MG63 (cell line): Measurements from ENCODE around the gene IKZF1. TPM values are rescaled to one million over a fixed set of nuclear protein-coding genes. Genes with fewer than 3 reads are reported as not detected.

Experiments
- DNase-seq: peaks from one replicate; pipeline ENCODE4 v3.0.0-alpha.2; 2020
- H3K27me3 ChIP-seq: fragments of 250-450 bp; sonication (Bioruptor Pico); 2 replicates; pipeline ENCODE4 v1.5.1; 2020; ENCODE audit warnings: mild to moderate bottlenecking, moderate library complexity
- H3K36me3 ChIP-seq: fragments of 250-450 bp; sonication (Bioruptor Pico); 2 replicates; pipeline ENCODE4 v1.5.1; 2020; ENCODE audit warnings: mild to moderate bottlenecking, moderate library complexity
- H3K4me3 ChIP-seq: fragments of 250-450 bp; sonication (Bioruptor Pico); 2 replicates; pipeline ENCODE4 v1.5.1; 2020; ENCODE audit warnings: mild to moderate bottlenecking, moderate library complexity
- H3K9me3 ChIP-seq: fragments of 250-450 bp; sonication (Bioruptor Pico); 2 replicates; pipeline ENCODE4 v1.5.1; 2020; ENCODE audit warnings: mild to moderate bottlenecking, moderate library complexity
- total RNA-seq: library from RNA; depleted of rRNA; stranded (reverse); fragments of >200 nt; shearing (Covaris generic); gene quantifications from 2 replicates; pipeline ENCODE4 v1.2.3, GENCODE V29; 2014; ENCODE audit warnings: low replicate concordance

IKZF1 gene
- total RNA-seq, 1 experiment from 2014 or later: not detected

GRCh38 chr7:50303335-50304128, 984 bp upstream of the IKZF1 start:
- DNase-seq: no peak
- Histone ChIP-seq H3K36me3 (no peaks in the 10 kb centered on the region), H3K9me3 (no peaks in the 10 kb centered on the region), H3K4me3 (no peak overlapping the region), H3K27me3 (peaks cover 48% of the 10 kb centered on the region)

DNA sequence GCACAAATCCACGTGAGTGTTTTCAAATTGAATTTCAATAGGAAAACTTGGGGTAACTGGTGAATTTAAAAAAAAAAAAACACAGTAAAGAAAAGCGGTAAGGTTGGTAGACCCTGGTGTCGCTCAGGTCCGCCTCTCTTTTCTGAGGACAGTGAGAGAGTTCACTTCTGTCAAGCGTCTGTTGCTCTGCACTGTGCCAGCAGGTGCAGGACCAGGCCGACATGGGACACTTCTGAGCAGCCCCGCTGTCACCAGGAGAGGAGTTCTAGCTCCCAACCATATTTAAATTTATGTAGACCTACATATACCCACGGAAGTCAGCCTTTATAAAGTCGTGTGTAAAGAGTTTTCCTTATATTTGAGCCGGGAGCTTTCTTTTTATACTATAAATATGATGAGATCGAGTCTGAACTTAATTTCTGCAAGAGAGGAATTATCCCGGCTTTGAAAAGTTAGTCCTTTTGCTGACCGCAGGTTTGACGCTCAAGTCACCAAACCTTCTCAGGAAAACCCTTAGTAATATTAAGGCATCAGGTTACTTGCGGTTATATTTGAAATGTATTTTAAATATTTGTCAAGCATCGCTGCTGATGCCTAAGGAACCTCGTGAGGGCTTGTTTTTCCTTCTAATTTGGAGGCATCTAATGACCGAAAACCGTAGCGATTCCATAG, 531 bp downstream of the IKZF1 start:
- DNase-seq: no peak
- Histone ChIP-seq H3K27me3 (peaks cover 42% of the 10 kb centered on the region), H3K36me3 (no peaks in the 10 kb centered on the region), H3K4me3 (no peak overlapping the region), H3K9me3 (no peaks in the 10 kb centered on the region)

DNA sequence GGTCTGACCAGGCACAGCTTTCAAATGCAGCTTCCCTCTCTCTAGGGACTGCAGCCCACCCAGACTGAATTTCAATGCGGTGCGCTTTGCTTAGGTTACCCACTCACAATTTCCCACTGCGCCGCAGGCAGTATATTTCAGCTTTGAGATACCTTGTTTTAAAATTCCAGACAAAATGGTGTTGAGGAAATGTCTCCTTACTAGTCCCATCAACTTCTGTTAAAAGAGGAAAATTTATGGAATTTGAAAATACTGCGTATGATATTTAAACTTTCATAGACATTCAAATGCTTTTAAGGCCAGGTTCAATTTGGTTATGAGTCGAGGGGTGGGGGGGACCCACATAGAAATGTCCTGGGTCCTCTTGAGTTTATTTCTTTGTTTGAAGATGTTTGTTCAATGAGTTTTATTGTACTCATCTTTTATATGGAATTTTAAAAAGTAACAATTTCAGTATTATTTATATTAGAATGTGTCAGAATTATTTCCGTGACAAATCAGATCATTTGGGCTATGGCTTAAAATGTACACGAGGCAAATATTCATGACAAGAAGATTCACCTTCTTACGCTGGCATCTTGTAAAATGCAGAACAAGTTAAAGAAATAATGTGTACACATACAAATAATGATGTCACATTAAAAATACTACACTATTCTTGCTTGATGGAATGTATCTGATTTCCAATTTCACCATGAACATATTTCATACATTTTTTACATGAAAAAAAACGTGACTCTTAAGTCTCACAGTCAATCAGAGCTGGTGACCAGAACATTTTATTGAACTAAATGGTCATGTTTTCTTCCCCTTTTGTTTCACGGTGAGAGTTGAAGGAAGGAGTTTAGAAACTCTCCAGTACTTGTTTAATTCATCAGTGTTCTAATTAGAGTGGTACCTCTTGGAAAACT, 1.3 kb downstream of the IKZF1 start:
- no peak for DNase-seq
- Histone ChIP-seq H3K9me3 (no peaks in the 10 kb centered on the region), H3K36me3 (no peaks in the 10 kb centered on the region), H3K4me3 (no peak overlapping the region), H3K27me3 (peaks cover 34% of the 10 kb centered on the region)

DNA sequence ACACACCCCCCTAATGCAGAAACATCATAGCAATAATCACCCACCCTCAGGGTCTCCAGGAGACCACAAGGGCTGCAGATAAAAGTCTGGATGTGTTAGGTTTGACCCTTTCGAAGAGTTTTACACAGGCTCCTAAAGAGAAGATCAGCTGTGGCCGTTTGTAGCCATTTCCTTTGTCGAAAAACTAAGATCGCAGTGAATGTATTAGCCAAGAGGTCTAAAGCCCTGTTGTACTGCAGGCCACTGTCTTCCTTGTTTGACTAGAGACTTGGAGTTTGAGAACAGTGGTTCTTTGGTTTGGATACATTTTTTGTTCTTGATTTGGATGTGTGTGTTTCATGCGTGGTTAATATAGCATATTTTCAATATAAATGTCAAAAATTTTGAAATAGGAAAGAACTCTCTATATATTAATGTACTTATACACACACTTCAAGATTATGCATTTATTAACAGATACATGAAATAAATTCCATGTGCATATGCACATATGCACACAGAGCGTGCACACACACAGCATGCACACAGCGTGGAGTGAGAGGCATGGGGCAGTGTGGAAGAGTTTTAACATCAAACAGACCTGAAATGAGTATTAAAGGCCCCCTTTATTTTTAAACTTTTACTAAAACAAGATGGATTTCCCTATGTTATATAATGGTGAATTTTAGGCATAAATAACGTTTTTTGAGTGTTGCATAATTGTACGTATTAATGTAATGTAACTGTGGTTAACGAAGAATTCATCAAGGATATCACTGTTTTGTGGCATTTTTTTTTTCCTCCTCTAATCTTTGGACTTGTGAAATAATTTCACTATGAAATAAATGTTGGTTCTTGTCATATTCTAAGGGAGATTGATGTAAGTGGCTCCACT, 2.2 kb downstream of the IKZF1 start:
- Histone ChIP-seq H3K4me3 (no peak overlapping the region), H3K9me3 (no peaks in the 10 kb centered on the region), H3K36me3 (no peaks in the 10 kb centered on the region), H3K27me3 (peaks cover 31% of the 10 kb centered on the region)
- no peak for DNase-seq

DNA sequence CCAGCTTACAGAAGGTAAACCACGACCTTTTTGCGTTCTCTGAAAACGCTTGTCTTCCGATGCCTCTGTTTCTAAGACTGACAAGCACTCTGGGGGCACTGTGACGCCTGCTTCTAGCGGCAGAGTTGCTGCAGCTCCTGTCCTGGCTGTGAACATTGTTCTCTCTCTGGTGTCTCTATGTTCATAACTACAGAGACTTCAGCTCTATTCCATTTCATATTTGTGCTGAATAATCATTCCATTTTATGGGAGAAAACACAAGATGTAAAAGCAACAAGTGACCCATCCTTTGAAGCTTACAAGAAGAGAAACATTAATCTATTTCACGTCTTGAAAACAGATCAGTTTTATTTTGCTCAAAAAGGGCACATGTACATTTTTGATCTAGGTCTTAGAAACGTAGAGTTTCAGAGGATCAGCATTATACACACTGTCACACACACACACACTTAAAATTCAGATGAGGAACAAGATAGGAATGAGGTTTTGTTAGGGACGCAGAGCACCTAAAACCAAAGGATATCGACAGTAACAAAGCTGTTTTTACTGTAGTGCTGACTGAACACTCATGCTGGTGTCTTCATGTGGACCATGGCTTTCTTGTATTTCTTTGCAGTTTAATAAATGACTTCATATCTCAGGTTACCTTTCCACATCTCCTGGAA, 3.0 kb downstream of the IKZF1 start:
- DNase-seq: no peak
- no peaks in the 10 kb centered on the region for H3K9me3 ChIP-seq
- no peak overlapping the region for H3K4me3 ChIP-seq
- no peaks in the 10 kb centered on the region for H3K36me3 ChIP-seq
- peaks cover 25% of the 10 kb centered on the region for H3K27me3 ChIP-seq

DNA sequence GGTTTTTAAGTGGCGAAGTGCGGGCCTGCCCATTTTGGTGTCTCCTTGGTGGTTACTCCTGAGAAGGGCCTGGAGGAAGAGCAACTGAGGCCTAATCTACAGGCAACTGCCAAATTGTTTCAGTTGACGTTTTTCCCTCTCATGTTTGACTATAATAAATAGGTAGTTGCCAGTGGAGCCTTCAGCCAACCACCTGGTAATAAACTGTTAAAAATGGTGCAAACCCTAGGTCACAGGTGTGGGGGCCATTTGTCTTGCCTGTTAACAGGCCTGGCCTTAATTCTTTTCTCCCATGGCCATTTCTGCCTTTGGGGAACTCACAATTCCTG, 3.7 kb downstream of the IKZF1 start:
- no peaks in the 10 kb centered on the region for H3K9me3 ChIP-seq
- H3K4me3 ChIP-seq: no peak overlapping the region
- no peaks in the 10 kb centered on the region for H3K36me3 ChIP-seq
- no peak for DNase-seq
- H3K27me3 ChIP-seq: peaks cover 27% of the 10 kb centered on the region

- H3K4me3 ChIP-seq: no peak overlapping the region
- H3K9me3 ChIP-seq: no peaks in the 10 kb centered on the region
- no peak for DNase-seq
- peaks cover 29% of the 10 kb centered on the region for H3K27me3 ChIP-seq
- H3K36me3 ChIP-seq: no peaks in the 10 kb centered on the region
Measured at GRCh38 chr7:50308532-50309385, 4.2 kb downstream of the IKZF1 start.

DNA sequence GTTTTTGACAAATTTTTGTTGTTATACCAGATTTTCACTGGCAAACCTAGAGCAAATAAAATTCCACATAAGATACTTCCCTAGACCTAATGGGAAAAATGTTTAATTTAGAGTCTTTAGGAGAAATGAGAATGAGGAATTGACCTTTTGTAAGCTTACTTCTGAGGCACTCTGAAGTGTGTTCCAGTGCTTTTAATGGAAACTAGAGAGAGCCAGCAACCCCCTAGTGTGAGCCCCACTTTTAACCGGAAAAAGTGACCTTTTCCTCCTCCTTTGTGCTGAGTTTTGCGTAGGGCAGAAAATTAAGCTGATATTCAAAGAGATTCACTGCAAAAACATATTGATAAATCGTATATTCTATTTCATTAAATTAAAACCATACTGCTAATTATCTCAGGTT, 5.2 kb downstream of the IKZF1 start:
- Histone ChIP-seq H3K36me3 (no peaks in the 10 kb centered on the region), H3K9me3 (no peaks in the 10 kb centered on the region), H3K4me3 (no peak overlapping the region), H3K27me3 (peaks cover 28% of the 10 kb centered on the region)
- DNase-seq: no peak

DNA sequence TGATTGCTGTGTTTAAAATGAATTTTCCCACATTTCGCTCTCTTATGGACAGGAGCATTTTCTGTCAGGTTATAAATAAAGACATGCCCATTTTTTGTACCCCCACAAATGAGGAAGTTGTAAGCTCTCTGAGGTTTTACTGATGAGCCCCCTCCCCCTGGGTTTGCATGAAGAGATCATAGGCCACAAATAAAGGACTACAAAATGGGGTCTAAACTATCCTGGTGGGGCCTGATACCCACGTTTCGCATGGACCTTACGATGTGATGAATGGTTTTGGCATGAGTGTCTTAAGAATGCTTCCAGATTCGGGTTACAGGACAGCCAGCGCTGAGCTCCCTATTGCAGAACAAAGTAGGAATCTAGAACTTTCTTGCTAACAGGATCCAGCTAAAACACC, 5.8 kb downstream of the IKZF1 start:
- peaks cover 22% of the 10 kb centered on the region for H3K27me3 ChIP-seq
- DNase-seq: no peak
- H3K9me3 ChIP-seq: no peaks in the 10 kb centered on the region
- H3K4me3 ChIP-seq: no peak overlapping the region
- no peaks in the 10 kb centered on the region for H3K36me3 ChIP-seq

- no peaks in the 10 kb centered on the region for H3K9me3 ChIP-seq
- peaks cover 17% of the 10 kb centered on the region for H3K27me3 ChIP-seq
- DNase-seq: no peak
- H3K4me3 ChIP-seq: no peak overlapping the region
- no peaks in the 10 kb centered on the region for H3K36me3 ChIP-seq
Measured at GRCh38 chr7:50310956-50311355, 6.4 kb downstream of the IKZF1 start.

GRCh38 chr7:50312250-50313162, 8.0 kb downstream of the IKZF1 start:
- no peak overlapping the region for H3K4me3 ChIP-seq
- no peak for DNase-seq
- H3K36me3 ChIP-seq: no peaks in the 10 kb centered on the region
- H3K9me3 ChIP-seq: no peaks in the 10 kb centered on the region
- peaks cover 5% of the 10 kb centered on the region; the same call in 1 of the 2 replicates for H3K27me3 ChIP-seq

DNA sequence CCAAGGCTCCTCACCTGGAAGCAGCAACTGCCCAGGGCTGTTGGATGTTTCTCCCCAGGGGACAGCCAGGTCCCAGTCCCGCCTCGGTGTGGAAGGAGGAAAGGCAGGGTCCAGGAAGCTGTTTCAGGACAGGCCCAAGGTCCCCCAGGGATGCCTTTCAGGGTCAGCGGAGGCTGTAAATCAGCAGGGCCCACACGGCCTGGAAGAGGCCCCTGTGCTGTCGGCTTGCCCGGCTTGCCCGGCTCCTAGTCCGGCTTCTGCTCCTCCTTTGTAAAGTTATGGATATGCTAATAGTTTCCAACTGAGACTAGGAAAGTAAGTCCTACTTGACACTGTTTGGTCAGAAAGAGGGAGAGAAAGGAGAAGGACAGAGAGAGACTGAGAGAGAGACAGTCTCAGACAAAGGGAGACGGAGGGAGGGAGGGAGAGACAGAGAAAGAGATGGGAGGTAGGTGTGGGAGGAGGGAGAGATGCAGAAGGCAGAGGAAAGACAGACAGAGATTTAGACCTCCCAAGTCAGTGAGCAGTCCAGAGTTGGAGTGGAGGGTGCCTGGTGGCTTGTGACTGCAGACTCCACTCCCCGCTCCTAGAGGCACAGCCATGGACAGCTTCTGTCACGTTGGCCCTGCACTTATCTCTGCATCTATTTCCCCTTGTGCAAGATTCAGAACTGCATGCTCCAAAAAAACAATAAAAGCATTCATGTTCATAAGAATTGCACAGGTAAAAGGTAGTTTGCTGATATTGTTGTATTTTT, 10.5 kb downstream of the IKZF1 start:
- H3K27me3 ChIP-seq: peaks cover 5% of the 10 kb centered on the region; the same call in 1 of the 2 replicates
- H3K9me3 ChIP-seq: no peaks in the 10 kb centered on the region
- no peak overlapping the region for H3K4me3 ChIP-seq
- H3K36me3 ChIP-seq: no peaks in the 10 kb centered on the region
- DNase-seq: no peak

DNA sequence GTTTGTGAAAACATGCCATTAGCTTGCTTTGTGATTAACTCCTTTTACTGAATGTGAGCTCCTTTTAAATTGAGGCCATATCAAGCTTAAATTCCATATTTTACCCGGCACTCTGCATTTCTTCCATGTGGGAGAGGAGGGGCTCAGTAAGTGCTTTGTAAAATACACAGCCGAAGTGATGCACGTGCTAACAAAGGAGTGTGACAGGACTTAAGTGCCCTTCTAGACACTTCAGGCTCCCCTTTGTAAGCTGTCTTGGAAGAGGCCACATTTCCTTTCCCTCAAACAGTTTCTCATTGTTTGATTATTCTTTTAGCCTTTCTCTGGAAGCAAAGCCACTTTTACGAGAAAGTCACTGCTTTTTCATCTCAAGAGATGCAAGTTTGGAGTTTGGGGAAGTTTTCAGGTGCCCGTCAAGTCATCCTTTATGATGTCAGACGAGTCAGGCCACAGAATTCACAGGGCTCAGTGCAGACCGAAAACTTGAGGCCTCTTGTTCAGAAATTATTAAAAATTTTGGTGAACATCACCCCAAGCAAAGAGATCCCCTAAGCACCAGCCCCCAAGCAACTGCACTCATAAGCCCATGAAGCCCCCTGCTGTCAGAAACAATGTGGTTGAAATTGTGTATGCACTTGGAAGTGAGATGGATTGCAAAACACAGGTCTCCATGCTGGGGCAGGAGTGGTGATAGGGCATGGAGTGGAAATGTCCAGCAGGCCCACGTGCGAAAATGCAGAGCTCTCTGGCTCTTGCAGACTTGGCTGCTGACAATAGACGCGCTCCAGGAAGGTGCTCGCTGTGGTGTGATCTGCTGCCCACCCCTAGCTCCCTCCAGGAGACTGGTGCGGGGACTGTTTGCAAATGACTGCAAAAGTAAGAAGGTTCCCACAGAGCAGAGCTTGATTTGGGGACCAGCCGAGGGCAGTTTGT, 11.5 kb downstream of the IKZF1 start:
- no peak for DNase-seq
- Histone ChIP-seq H3K4me3 (no peak overlapping the region), H3K36me3 (no peaks in the 10 kb centered on the region), H3K9me3 (no peaks in the 10 kb centered on the region), H3K27me3 (peaks cover 5% of the 10 kb centered on the region; the same call in 1 of the 2 replicates)
